NCI-H2081 (cell line): ENCODE data around the gene PPP5C.

Source experiments
- DNase-seq, 2 experiments: peaks; one replicate each; lab custom pipeline; 2025; lab: John Stamatoyannopoulos, UW

The PPP5C gene

GRCh38 chr19:46330319-46330918 is 16.5 kb upstream of the PPP5C start:
- no peak for DNase-seq

DNA sequence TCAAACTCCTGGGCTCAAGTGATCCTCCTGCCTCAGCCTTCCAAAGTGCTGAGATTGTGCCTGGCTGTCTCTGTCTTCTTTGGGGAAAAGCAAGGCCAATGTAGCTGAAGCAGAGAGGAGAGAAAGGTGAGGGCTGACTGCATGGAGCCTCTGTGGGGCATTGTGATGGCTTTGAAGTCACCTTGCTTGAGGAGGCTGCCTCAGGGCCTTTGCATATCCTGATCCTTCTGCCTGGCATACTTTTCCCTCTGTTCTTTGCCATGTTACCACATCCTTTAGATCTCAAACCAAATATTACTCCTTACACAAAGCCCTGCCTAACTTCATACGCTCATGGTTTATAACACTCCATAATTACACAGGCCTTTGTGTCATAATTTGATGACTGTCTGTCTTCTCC is 9.4 kb upstream of the PPP5C start:
- no peak for DNase-seq

- DNase-seq, result no peak
These were observed 7.4 kb upstream of the PPP5C start for GRCh38 chr19:46339446-46339845.

- DNase-seq, result no peak
These were observed 6.7 kb upstream of the PPP5C start for GRCh38 chr19:46340051-46340659.

- no peak for DNase-seq
These were observed 5.0 kb upstream of the PPP5C start for GRCh38 chr19:46341937-46342336.

- DNase-seq, result no peak
These were observed 2.5 kb upstream of the PPP5C start for GRCh38 chr19:46344363-46344762.

- DNase-seq, result no peak
These were observed 1.7 kb upstream of the PPP5C start for GRCh38 chr19:46345157-46345556.

DNA sequence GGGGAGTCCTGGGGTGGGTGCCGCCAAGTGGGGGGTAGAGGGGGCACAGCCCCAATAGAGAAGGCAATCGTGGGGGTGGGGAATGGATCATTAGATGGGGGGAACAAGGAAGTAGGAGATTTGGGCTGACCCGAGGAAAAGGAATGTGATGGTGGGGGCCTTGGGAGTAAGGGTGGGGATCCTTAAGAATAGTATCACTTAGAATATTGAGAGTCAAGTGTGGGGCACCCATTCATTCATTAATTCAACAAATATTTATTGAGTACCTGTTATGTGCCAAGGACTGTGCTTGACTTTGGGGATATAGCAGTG is 641 bp downstream of the PPP5C start:
- no peak for DNase-seq

DNA sequence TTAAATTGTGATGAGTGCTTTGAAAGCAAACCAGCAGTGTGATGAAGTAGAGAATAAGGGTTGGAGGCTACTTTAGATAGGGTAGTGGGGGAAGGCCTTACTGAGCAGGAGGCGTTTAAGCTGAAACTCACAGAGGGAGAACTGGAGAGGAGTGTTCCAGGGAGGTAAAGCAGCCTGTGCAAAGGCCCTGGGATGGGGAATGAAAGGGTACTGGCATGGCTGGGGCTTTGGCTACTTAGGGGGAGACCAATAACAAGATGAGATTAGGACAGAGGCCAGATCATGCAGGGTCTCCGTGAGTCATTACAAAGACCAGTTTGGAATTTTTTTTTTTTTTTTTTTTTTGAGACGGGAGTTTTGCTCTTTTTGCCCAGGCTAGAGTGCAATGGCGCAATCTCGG is 1.1 kb downstream of the PPP5C start:
- no peak for DNase-seq

GRCh38 chr19:46349311-46349993 is 2.6 kb downstream of the PPP5C start:
- no peak for DNase-seq

DNA sequence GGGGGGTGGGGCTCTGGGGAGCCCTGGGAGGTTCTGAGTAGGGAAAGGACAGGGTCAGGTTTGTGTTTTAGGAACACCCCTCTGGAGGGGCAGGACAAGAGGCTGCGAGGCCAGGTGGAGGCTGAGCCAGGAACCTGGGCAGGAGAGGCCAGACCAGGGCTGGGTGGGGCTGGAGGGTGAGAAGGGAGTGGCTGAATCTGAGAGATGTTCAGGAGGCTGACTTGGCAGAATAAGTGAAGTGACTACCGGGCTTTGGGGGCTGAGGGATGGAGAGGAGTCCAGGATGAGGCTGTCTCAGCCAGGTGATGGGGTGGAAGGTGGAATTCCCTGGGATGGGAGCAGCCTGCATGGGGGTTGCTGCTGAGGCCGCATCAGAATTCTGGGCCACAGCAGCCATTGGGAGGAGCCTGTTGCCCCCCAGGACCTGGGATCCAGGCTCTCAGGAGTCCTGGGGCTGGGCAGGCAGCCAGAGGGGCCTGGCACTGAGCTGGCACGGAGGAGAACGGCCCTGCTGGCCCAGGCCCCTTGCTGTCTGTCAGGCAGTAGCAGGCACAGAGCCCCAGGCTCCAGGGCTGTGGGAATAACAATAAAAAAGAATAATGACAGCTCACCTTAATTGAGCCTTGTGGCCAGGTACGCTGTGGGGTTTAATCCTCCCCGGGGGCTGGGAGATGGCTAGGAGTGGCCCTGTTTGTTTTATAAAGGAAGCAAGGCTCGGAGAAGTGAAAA is 3.3 kb downstream of the PPP5C start:
- peak; percentile 69 to 85 for DNase-seq

DNA sequence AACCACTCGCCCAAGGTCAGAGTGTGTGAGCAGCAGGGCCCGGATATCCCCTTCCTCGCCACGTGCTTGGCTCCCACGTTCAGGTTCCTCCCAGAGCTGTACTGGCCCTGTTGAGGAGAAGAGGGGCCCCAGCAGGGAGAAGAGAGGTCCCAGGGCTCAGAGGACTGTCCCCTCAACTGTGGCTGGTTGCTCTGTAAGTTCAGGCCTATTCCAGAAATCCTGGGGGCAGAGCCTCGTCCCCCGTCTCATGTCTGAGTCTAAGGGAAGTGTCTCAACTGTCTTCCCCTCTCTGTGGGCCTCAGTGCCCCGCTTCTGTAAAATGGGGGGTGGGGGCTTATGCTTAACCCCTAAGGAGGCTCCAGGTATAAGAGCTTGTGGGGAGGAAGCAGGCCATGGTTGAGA is 3.9 kb downstream of the PPP5C start:
- DNase-seq, result no peak

- DNase-seq, result no peak
These were observed 4.6 kb downstream of the PPP5C start for GRCh38 chr19:46351241-46352041.

DNA sequence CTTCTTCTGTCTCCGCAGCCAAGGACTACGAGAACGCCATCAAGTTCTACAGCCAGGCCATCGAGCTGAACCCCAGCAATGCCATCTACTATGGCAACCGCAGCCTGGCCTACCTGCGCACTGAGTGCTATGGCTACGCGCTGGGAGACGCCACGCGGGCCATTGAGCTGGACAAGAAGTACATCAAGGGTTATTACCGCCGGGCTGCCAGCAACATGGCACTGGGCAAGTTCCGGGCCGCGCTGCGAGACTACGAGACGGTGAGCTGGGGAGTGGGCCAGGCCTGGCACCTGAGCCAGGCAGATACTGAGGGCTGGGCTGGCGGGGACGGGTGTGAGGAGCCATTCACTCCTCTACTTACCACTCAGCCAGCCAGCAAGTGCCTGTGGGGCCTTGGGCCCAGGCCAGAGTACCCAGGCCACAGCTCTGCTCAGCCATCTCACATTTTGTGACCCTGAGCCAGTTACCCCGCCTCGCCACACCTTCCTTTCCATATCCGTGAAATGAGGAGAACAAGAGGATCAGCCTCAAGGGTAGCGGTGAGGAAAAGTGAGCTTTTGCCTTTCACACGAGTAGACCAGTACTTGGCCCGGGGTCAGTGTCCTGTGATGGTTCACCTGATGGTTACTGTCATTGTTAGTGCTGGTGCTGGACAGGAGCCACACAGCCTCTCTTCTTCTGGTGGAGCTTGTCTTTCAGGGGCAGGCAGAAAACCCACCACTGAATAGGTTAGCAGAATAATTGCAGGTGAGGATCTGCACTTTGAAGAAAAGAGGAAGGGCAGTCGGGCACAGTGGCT is 7.0 kb downstream of the PPP5C start:
- DNase-seq, result no peak

- DNase-seq, result no peak
These were observed 8.6 kb downstream of the PPP5C start for GRCh38 chr19:46355234-46356148.

GRCh38 chr19:46356149-46357055 is 9.5 kb downstream of the PPP5C start:
- no peak for DNase-seq

DNA sequence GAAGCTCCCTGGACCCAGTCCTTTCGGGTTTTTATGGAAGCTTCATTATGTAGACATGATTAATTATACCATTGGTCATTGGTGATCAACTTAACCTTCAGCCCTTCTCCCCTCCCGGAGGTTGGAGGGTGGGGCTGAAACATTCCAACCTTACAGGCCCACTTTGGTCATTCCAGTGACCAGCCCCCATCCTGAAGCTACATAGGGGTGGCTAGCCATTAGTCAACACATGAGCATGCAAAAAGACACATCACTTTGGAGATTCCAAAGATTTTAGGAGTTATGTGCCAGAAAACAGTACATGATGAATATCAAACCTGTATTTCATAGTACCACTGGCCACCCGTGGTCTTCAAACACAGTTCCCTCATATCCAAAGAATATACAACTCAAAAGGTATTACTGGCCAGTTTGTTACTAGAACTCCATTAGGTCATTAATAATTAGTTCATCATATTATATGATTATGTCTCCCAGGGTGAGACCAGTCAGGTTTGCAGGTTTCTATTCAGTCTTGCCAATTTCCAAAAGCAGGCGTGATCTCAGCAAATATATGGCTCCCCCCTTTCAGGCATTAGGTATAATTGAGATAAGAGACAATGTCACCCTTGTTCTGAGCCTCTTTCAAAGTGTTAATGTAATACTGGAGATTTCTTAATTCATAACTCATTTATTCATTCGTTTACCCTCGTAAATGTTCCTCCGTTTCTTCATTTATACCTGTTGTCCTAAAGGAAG is 11.1 kb downstream of the PPP5C start:
- no peak for DNase-seq

- no peak for DNase-seq
These were observed 15.0 kb downstream of the PPP5C start for GRCh38 chr19:46361915-46362314.

DNA sequence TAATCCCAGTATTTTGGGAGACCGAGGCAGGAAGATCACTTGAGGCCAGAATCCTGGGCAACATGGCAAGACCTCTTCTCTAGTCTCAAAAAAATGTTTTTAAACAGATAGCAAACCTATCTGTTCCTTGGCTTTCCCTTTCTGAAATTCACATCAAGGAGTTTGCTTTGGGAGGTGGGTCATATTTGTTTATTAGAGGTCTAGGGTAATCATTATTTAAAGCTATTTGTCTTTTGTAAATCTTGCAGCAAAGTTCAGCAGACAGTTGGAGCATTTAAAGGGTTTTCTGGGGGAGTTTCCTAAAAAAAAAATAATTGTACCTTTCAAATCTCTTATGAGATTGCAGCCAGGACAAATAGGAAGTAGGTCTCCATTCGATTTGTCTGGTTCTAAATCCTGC is 17.5 kb downstream of the PPP5C start:
- no peak for DNase-seq
